Naive thymus-derived CD4-positive, alpha-beta T cell (primary cell): ENCODE measurements around the gene BACE2. TPM values are rescaled to one million over a fixed set of nuclear protein-coding genes. Genes with fewer than 3 reads are reported as not detected.

Source experiments
- ATAC-seq: fragments of 150-1000 bp; cut with Tn5 transposase; 2 replicates; pipeline ENCODE4 v1.10.0; 2021; ENCODE audit warnings: mild to moderate bottlenecking, moderate library complexity
- CTCF ChIA-PET: fragments of 350-600 bp; sonication (Branson Sonifier 250); formaldehyde crosslinking; loops from one replicate; lab custom pipeline; 2021; ENCODE audit warnings: antibody characterized with exemption; lab: Charles Lee
- POLR2A ChIA-PET: fragments of 350-600 bp; sonication (Branson Sonifier 250); formaldehyde crosslinking; loops from one replicate; lab custom pipeline; 2021; ENCODE audit warnings: antibody characterized with exemption, inconsistent platforms; lab: Charles Lee
- DNase-seq, 9 donors: peaks; one replicate each; pipeline versions ENCODE4 v3.0.0 to v3.0.0-alpha.2; 2020 to 2022; ENCODE audit warnings: mixed read lengths in 1 of 9
- H3K27ac ChIP-seq: one replicate; pipeline ENCODE4 v1.7.0; 2013; ENCODE audit warnings: mild to moderate bottlenecking, low read depth, low read length, moderate library complexity
- H3K27me3 ChIP-seq, 2 donors: one replicate each; pipeline ENCODE4 v1.7.0; 2013; ENCODE audit warnings: low read length in 2 of 2, mild to moderate bottlenecking in 2 of 2, moderate library complexity in 2 of 2; ENCODE audit not compliant: control insufficient read depth in 2 of 2, insufficient read depth in 2 of 2
- H3K36me3 ChIP-seq, 3 experiments: 1 replicate in 2 of 3; 2 replicates in 1 of 3; pipeline ENCODE4 v1.7.0; 2013; ENCODE audit warnings: low read length in 3 of 3, mild to moderate bottlenecking in 3 of 3, moderate library complexity in 1 of 3; ENCODE audit not compliant: insufficient read depth in 3 of 3, control insufficient read depth in 2 of 3
- H3K4me1 ChIP-seq, 2 donors: one replicate each; pipeline ENCODE4 v1.7.0; 2013; ENCODE audit warnings: low read length in 2 of 2, mild to moderate bottlenecking in 2 of 2, moderate library complexity in 1 of 2; ENCODE audit not compliant: control insufficient read depth in 2 of 2, insufficient read depth in 2 of 2
- H3K4me3 ChIP-seq: 2 replicates; pipeline ENCODE4 v1.7.0; 2013; ENCODE audit warnings: mild to moderate bottlenecking, low read length
- H3K9me3 ChIP-seq, 3 experiments: 1 replicate in 2 of 3; 2 replicates in 1 of 3; pipeline ENCODE4 v1.7.0; 2013; ENCODE audit warnings: low read length in 3 of 3; ENCODE audit not compliant: control insufficient read depth in 2 of 3
- H3K27ac Mint-ChIP-seq, 9 donors: one replicate each; pipeline ENCODE4 v1.8.0; 2020 to 2022; ENCODE audit warnings: mixed read lengths in 9 of 9, mild to moderate bottlenecking in 8 of 9, moderate library complexity in 5 of 9, inconsistent platforms in 2 of 9
- H3K27me3 Mint-ChIP-seq, 5 donors: one replicate each; pipeline ENCODE4 v1.8.0; 2021 to 2022; ENCODE audit warnings: mixed read lengths in 5 of 5, mild to moderate bottlenecking in 1 of 5
- H3K36me3 Mint-ChIP-seq, 5 donors: one replicate each; pipeline ENCODE4 v1.8.0; 2020 to 2022; ENCODE audit warnings: mixed read lengths in 5 of 5, mild to moderate bottlenecking in 3 of 5, inconsistent platforms in 1 of 5
- H3K4me1 Mint-ChIP-seq, 7 donors: one replicate each; pipeline ENCODE4 v1.8.0; 2020 to 2022; ENCODE audit warnings: mixed read lengths in 7 of 7, mild to moderate bottlenecking in 3 of 7, inconsistent platforms in 1 of 7
- H3K4me3 Mint-ChIP-seq, 10 donors: one replicate each; pipeline ENCODE4 v1.8.0; 2020 to 2022; ENCODE audit warnings: mild to moderate bottlenecking in 10 of 10, mixed read lengths in 10 of 10, moderate library complexity in 6 of 10, inconsistent platforms in 2 of 10
- H3K9me3 Mint-ChIP-seq, 11 donors: one replicate each; pipeline ENCODE4 v1.8.0; 2020 to 2022; ENCODE audit warnings: mixed read lengths in 11 of 11, mild to moderate bottlenecking in 4 of 11, inconsistent platforms in 1 of 11, moderate library complexity in 1 of 11
- intact Hi-C, 2 donors: fragments of 100-400 bp; cut with micrococcal nuclease; formaldehyde crosslinking; loops; one replicate each; pipeline ENCODE4 v1.15.1; 2023
- polyA plus RNA-seq, 2 donors: library from polyadenylated mRNA; unstranded; fragments of 300-500 nt; fragmentation: Illumina TruSeq; gene quantifications; one replicate each; pipeline ENCODE4 v1.2.3, GENCODE V29; 2021
- total RNA-seq, 6 experiments: library from RNA in 5 of 6; stranded (reverse) in 5 of 6; gene quantifications; 1 replicate in 5 of 6; 2 replicates in 1 of 6; pipeline ENCODE4 v1.2.3 and lab custom pipeline; 2021 to 2026

The BACE2 gene
- total and polyA plus RNA-seq, 7 experiments from 2014 or later: 0.03 to 3.6 (median 1.1) TPM; not detected in 1

DNA sequence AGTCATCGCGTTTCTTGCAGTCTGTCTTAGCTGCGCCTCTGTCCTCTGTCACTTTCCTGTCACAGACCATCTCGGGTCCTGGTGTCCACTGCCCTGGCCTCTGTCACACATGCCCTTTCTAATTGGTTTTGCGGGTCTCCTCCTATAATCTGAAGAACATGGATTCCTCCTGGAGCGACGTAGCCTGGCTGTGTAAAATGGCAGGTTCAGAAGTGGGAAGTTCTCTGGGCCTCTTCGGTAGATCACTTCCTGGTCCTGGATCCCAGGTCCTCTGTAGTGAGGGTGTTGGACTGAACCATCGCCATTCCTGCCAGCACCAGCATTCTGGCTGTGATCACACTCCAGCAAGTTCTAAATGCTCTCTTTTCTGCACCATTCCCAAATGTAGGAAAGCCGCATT lies 149.5 kb downstream of the BACE2 start:
- H3K27me3 ChIP-seq: no peaks in the 10 kb centered on the region
- no peaks in the 10 kb centered on the region for H3K36me3 ChIP-seq
- ChIA-PET POLR2A (no interaction called here), CTCF (interaction anchor here (1.1 kb wide), 1 partner anchor 9 kb away, joined by 4 read pairs; no protein-coding TSS in a partner anchor)
- Mint-ChIP-seq H3K9me3 (no peaks in the 10 kb centered on the region), H3K4me3 (peak overlapping the region in 9 of 10 donors; percentile 21 to 79 (median 62)), H3K4me1 (peaks cover 0 to 36% (median 13%) of the 10 kb centered on the region in 7 donors), H3K27ac (no peak overlapping the region), H3K36me3 (no peaks in the 10 kb centered on the region), H3K27me3 (peaks cover 29 to 63% (median 46%) of the 10 kb centered on the region in 5 donors)
- ATAC-seq (no peak), DNase-seq (no peak)
- no peak overlapping the region for H3K4me3 ChIP-seq
- no peak overlapping the region for H3K27ac ChIP-seq
- intact Hi-C loops: no loop called here
- peaks cover 0 to 8% of the 10 kb centered on the region in 2 donors for H3K4me1 ChIP-seq
- H3K9me3 ChIP-seq: no peaks in the 10 kb centered on the region

DNA sequence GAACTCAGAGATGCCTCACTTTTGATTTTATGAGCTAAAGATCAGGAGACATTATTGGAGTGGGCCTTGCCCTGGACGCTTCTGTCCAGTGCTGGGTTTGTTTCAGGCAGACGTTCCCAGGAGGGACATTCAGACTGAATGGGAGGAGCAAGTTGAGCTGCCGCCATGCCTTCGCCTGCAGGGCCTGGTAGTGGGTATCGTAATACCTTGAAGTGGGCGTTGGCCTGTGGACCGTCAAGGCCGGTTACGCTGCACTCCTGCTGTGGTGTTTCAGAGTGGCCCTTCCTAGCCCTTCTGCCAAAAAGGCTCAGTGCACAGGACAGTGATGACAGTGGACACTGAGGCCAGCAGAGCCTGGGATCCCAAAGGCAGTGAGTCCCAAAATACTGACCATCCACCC lies 150.3 kb downstream of the BACE2 start:
- Mint-ChIP-seq H3K9me3 (no peaks in the 10 kb centered on the region), H3K27me3 (peaks cover 29 to 59% (median 43%) of the 10 kb centered on the region in 5 donors), H3K4me3 (no peak overlapping the region), H3K36me3 (no peaks in the 10 kb centered on the region), H3K27ac (no peak overlapping the region), H3K4me1 (peaks cover 0 to 36% (median 13%) of the 10 kb centered on the region in 7 donors)
- intact Hi-C loops: no loop called here
- H3K27me3 ChIP-seq: no peaks in the 10 kb centered on the region
- H3K9me3 ChIP-seq: no peaks in the 10 kb centered on the region
- no peak overlapping the region for H3K27ac ChIP-seq
- no peak for DNase-seq
- ChIA-PET CTCF (interaction anchor here (1.0 to 1.1 kb wide), 2 partner anchors 8 to 35 kb away, joined by 3 to 4 read pairs; no protein-coding TSS in a partner anchor), POLR2A (interaction anchor here (0.5 kb wide), 1 partner anchor 104 kb away, joined by 4 read pairs; no protein-coding TSS in a partner anchor)
- H3K36me3 ChIP-seq: no peaks in the 10 kb centered on the region
- no peak for ATAC-seq
- no peak overlapping the region for H3K4me3 ChIP-seq
- H3K4me1 ChIP-seq: peaks cover 0 to 8% of the 10 kb centered on the region in 2 donors

DNA sequence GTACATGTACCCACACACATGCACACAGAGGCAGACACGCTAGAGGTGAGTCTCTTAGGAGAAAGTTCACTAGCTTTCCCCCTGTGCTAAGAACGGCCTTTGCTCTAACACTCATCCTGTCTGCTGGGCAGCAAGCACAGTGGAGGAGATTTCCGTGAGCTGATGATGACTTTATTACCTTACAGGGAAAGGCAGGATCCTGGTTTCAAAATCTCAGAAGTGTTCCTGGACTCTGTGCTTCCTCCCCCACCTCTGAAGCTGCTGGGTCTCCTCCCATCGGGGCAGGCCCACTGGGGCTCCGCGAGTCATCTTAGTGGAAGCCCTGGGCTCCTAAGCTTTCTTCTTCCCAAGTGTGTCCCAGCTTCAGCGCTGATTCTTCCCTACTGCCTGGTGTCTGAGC lies 151.3 kb downstream of the BACE2 start:
- ChIA-PET POLR2A (no interaction called here), CTCF (interaction anchor here (0.6 kb wide), 1 partner anchor 627 kb away, joined by 3 read pairs; no protein-coding TSS in a partner anchor)
- H3K4me3 Mint-ChIP-seq: no peak overlapping the region
- no peak overlapping the region for H3K27ac Mint-ChIP-seq
- no peaks in the 10 kb centered on the region for H3K27me3 ChIP-seq
- H3K9me3 ChIP-seq: no peaks in the 10 kb centered on the region
- H3K4me1 Mint-ChIP-seq: peaks cover 0 to 36% (median 13%) of the 10 kb centered on the region in 7 donors
- ATAC-seq (no peak), DNase-seq (no peak)
- H3K4me3 ChIP-seq: no peak overlapping the region
- intact Hi-C loops: no loop called here
- H3K9me3 Mint-ChIP-seq: no peaks in the 10 kb centered on the region
- no peaks in the 10 kb centered on the region for H3K36me3 Mint-ChIP-seq
- H3K36me3 ChIP-seq: no peaks in the 10 kb centered on the region
- peaks cover 29 to 54% (median 41%) of the 10 kb centered on the region in 5 donors for H3K27me3 Mint-ChIP-seq
- peaks cover 0 to 8% of the 10 kb centered on the region in 2 donors for H3K4me1 ChIP-seq
- H3K27ac ChIP-seq: no peak overlapping the region

DNA sequence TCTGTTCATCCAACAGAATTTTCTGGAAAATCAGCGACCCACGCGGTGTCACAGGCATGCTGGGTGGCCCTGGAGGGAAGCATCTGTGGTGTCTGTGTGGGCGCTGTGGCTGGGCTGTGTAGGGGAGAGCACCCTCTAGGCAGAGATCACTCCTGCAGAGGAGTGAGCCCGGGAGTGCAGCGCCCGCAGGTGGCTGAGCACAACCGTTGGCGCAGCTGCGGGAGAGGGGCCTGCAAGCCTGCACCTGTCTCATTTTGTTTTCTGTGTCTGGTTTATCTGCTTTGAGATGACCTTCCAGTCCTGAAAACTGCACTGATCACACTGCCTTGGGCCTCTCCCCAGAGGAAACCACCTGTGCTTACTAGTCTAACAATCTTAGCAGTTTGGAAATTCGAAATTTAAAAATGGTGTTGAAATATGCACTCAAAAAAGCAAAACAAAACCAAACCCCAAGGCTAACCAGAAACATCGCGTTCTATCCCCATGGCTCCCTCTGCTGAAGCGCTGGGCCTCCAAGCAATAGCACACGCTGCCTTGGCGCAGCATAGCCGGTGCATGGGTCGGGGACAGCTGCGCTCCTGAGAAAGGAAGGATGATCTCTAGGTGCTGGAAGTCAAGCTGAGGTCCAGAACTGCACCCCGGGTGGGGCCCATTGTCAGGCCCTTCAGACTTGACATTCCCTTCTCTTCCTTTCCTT lies 153.4 kb downstream of the BACE2 start:
- Histone ChIP-seq H3K4me3 (no peak overlapping the region), H3K36me3 (no peaks in the 10 kb centered on the region), H3K27me3 (no peaks in the 10 kb centered on the region), H3K27ac (no peak overlapping the region), H3K4me1 (peaks cover 0 to 8% of the 10 kb centered on the region in 2 donors), H3K9me3 (no peaks in the 10 kb centered on the region)
- intact Hi-C loops: loop anchor here in 1 of 2 donors (1.0 kb wide), 1 partner anchor 41 kb away; the partner anchor contains the start of gene MX2
- no peaks in the 10 kb centered on the region for H3K36me3 Mint-ChIP-seq
- H3K27ac Mint-ChIP-seq: peak overlapping the region in 5 of 9 donors; percentile 5 to 60 (median 38)
- H3K27me3 Mint-ChIP-seq: peaks cover 8 to 34% (median 20%) of the 10 kb centered on the region in 5 donors
- peaks cover 0 to 18% (median 10%) of the 10 kb centered on the region in 7 donors for H3K4me1 Mint-ChIP-seq
- ATAC-seq: peak; percentile 73
- ChIA-PET POLR2A (no interaction called here), CTCF (interaction anchor here (1.5 kb wide), 1 partner anchor 48 kb away, joined by 3 read pairs; no protein-coding TSS in a partner anchor)
- DNase-seq: peak in 6 of 9 donors; percentile 10 to 37 (median 26)
- peak overlapping the region in 2 of 10 donors; percentile 12 to 35 for H3K4me3 Mint-ChIP-seq
- no peaks in the 10 kb centered on the region for H3K9me3 Mint-ChIP-seq

DNA sequence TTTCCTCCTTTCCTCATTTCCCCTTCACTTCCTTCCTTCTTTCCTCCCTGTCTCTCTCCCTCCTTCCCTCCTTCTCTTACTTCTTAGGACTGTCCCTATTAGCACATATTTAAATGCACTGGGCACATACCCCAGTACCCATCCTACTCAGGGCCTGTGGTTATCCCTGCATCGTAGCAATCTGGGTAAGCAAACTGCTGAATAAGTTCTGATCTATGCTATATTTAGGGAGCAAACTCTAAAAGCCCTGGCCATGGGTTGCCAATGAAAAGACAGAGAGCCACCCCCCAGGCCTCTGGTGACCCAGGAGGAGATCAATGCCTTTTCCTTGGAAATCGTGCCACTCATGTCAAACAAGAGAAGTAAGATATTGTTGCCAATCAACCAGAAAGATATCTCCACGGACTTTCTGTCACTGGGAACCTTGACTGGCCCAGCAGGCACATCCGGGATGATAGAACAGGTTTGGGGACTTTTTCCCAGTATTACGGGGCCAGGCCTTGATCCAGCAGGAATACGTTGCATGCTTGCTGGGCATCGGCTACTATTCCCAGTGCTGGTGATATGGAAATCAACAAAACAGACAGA lies 154.0 kb downstream of the BACE2 start:
- ATAC-seq (no peak), DNase-seq (no peak)
- Mint-ChIP-seq H3K4me3 (peak overlapping the region in 3 of 10 donors; percentile 9 to 20 (median 12)), H3K27ac (peak overlapping the region in 3 of 9 donors; percentile 5 to 60 (median 21)), H3K27me3 (peaks cover 8 to 34% (median 20%) of the 10 kb centered on the region in 5 donors), H3K9me3 (no peaks in the 10 kb centered on the region), H3K4me1 (peaks cover 0 to 18% (median 10%) of the 10 kb centered on the region in 7 donors), H3K36me3 (no peaks in the 10 kb centered on the region)
- no peaks in the 10 kb centered on the region for H3K36me3 ChIP-seq
- no peak overlapping the region for H3K4me3 ChIP-seq
- no peaks in the 10 kb centered on the region for H3K9me3 ChIP-seq
- CTCF ChIA-PET: interaction anchor here (1.5 kb wide), 1 partner anchor 47 kb away, joined by 3 read pairs; no protein-coding TSS in a partner anchor
- H3K27ac ChIP-seq: no peak overlapping the region
- intact Hi-C loops: loop anchor here in 1 of 2 donors (1.0 kb wide), 1 partner anchor 40 kb away; the partner anchor contains the start of gene MX2
- peaks cover 0 to 8% of the 10 kb centered on the region in 2 donors for H3K4me1 ChIP-seq
- POLR2A ChIA-PET: no interaction called here
- H3K27me3 ChIP-seq: no peaks in the 10 kb centered on the region

DNA sequence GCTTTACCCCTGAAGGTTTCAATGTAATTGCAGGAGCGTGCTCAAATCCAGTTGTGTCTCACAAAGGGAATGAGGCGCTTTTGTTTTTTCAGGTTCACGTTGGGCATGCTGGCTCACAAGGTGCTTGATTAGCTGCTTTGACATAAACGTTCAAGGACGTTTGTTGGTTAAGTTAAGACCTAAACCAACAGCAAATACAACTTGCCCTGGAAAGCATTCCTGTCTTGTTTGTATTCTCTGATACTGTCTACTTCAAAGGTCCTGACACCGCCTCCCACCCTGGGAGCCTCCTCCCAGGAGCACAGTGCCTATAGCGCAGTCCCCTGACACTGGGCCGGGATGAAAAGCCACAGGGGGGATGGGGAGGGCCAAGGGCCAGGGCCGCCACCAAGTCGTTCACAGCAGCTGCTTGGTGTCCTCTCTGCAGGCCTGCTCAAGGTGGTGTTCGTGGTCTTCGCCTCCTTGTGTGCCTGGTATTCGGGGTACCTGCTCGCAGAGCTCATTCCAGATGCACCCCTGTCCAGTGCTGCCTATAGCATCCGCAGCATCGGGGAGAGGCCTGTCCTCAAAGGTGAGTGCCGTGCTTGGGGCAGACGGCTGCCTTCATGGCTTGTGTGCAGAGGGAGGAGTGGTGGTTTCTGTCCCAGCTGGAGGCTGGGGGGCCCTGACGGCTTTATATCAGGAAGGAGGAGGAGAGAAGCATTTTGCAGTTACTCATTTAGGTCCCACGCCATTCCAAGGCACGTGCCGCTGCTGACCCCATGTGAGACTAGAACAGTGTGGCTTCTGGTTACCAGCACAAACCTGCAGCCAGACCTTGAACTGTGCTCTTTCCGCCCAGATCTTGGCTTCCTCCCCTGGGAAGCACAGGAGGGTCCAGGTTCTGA lies 154.8 kb downstream of the BACE2 start:
- Histone ChIP-seq H3K27me3 (no peaks in the 10 kb centered on the region), H3K4me1 (peaks cover 0 to 8% of the 10 kb centered on the region in 2 donors), H3K9me3 (no peaks in the 10 kb centered on the region), H3K27ac (no peak overlapping the region), H3K4me3 (no peak overlapping the region), H3K36me3 (no peaks in the 10 kb centered on the region)
- no peak overlapping the region for H3K4me3 Mint-ChIP-seq
- CTCF ChIA-PET: no interaction called here
- no peak overlapping the region for H3K27ac Mint-ChIP-seq
- ATAC-seq: no peak
- no peak for DNase-seq
- no peaks in the 10 kb centered on the region for H3K9me3 Mint-ChIP-seq
- POLR2A ChIA-PET: no interaction called here
- no peaks in the 10 kb centered on the region for H3K36me3 Mint-ChIP-seq
- H3K27me3 Mint-ChIP-seq: peaks cover 2 to 27% (median 14%) of the 10 kb centered on the region in 5 donors
- intact Hi-C loops: no loop called here
- peaks cover 0 to 16% (median 5%) of the 10 kb centered on the region in 7 donors for H3K4me1 Mint-ChIP-seq
